ENCODE results near the gene IGSF6.
"Not testable (repeated sequence)": the region's sequence is repeated elsewhere in the genome, so short reads cannot be mapped to it uniquely, and the experiment has no call there.

Gene IGSF6

GRCh38 chr16:21654881-21655280 lies 2.5 kb upstream of the IGSF6 start:
- DNase-seq: no peak
- Histone ChIP-seq H3K27me3 (replicated peaks; ENCODE audit: control insufficient read depth, insufficient read depth, low read length, poor library complexity, severe bottlenecking) (no peaks in the 10 kb centered on the region), H3K4me1 (ENCODE audit: control insufficient read depth, insufficient read depth, low read length, poor library complexity, severe bottlenecking) (peaks cover 12% of the 10 kb centered on the region), H3K4me3 (ENCODE audit: insufficient read depth, low read depth, low read length, poor library complexity, severe bottlenecking) (no peak overlapping the region), H3K36me3 (ENCODE audit: control insufficient read depth, insufficient read depth, low read length) (peaks cover 14% of the 10 kb centered on the region), H3K27ac (ENCODE audit: insufficient read depth, low read length, poor library complexity, severe bottlenecking) (no peak overlapping the region), H3K9me3 (ENCODE audit: control insufficient read depth, low read length) (no peaks in the 10 kb centered on the region)

- Histone ChIP-seq H3K27me3 (replicated peaks; ENCODE audit: control insufficient read depth, insufficient read depth, low read length, poor library complexity, severe bottlenecking) (no peaks in the 10 kb centered on the region), H3K4me1 (ENCODE audit: control insufficient read depth, insufficient read depth, low read length, poor library complexity, severe bottlenecking) (peaks cover 12% of the 10 kb centered on the region), H3K36me3 (ENCODE audit: control insufficient read depth, insufficient read depth, low read length) (peaks cover 14% of the 10 kb centered on the region), H3K4me3 (ENCODE audit: insufficient read depth, low read depth, low read length, poor library complexity, severe bottlenecking) (no peak overlapping the region), H3K27ac (ENCODE audit: insufficient read depth, low read length, poor library complexity, severe bottlenecking) (no peak overlapping the region), H3K9me3 (ENCODE audit: control insufficient read depth, low read length) (no peaks in the 10 kb centered on the region)
- no peak for DNase-seq
Observed at GRCh38 chr16:21654466-21654865, 2.1 kb upstream of the IGSF6 start.

GRCh38 chr16:21653571-21653970 lies 1.2 kb upstream of the IGSF6 start:
- no peaks in the 10 kb centered on the region for H3K9me3 ChIP-seq (ENCODE audit: control insufficient read depth, low read length)
- peaks cover 13% of the 10 kb centered on the region for H3K4me1 ChIP-seq (ENCODE audit: control insufficient read depth, insufficient read depth, low read length, poor library complexity, severe bottlenecking)
- peaks cover 14% of the 10 kb centered on the region for H3K36me3 ChIP-seq (ENCODE audit: control insufficient read depth, insufficient read depth, low read length)
- H3K27ac ChIP-seq (ENCODE audit: insufficient read depth, low read length, poor library complexity, severe bottlenecking): no peak overlapping the region
- no peak overlapping the region for H3K4me3 ChIP-seq (ENCODE audit: insufficient read depth, low read depth, low read length, poor library complexity, severe bottlenecking)
- H3K27me3 ChIP-seq (replicated peaks; ENCODE audit: control insufficient read depth, insufficient read depth, low read length, poor library complexity, severe bottlenecking): no peaks in the 10 kb centered on the region
- no peak for DNase-seq

GRCh38 chr16:21651515-21651914 lies 893 bp downstream of the IGSF6 start:
- Histone ChIP-seq H3K27me3 (replicated peaks; ENCODE audit: control insufficient read depth, insufficient read depth, low read length, poor library complexity, severe bottlenecking) (no peaks in the 10 kb centered on the region), H3K9me3 (ENCODE audit: control insufficient read depth, low read length) (no peaks in the 10 kb centered on the region), H3K4me1 (ENCODE audit: control insufficient read depth, insufficient read depth, low read length, poor library complexity, severe bottlenecking) (peaks cover 26% of the 10 kb centered on the region), H3K36me3 (ENCODE audit: control insufficient read depth, insufficient read depth, low read length) (peaks cover 11% of the 10 kb centered on the region), H3K27ac (ENCODE audit: insufficient read depth, low read length, poor library complexity, severe bottlenecking) (no peak overlapping the region), H3K4me3 (ENCODE audit: insufficient read depth, low read depth, low read length, poor library complexity, severe bottlenecking) (no peak overlapping the region)
- DNase-seq: no peak

- no peaks in the 10 kb centered on the region for H3K27me3 ChIP-seq (replicated peaks; ENCODE audit: control insufficient read depth, insufficient read depth, low read length, poor library complexity, severe bottlenecking)
- DNase-seq: no peak
- H3K4me3 ChIP-seq (ENCODE audit: insufficient read depth, low read depth, low read length, poor library complexity, severe bottlenecking): no peak overlapping the region
- H3K4me1 ChIP-seq (ENCODE audit: control insufficient read depth, insufficient read depth, low read length, poor library complexity, severe bottlenecking): peaks cover 35% of the 10 kb centered on the region
- peaks cover 6% of the 10 kb centered on the region for H3K36me3 ChIP-seq (ENCODE audit: control insufficient read depth, insufficient read depth, low read length)
- no peaks in the 10 kb centered on the region for H3K9me3 ChIP-seq (ENCODE audit: control insufficient read depth, low read length)
- H3K27ac ChIP-seq (ENCODE audit: insufficient read depth, low read length, poor library complexity, severe bottlenecking): no peak overlapping the region
Observed at GRCh38 chr16:21650521-21650920, 1.9 kb downstream of the IGSF6 start.

GRCh38 chr16:21649826-21650406 lies 2.5 kb downstream of the IGSF6 start:
- not testable (repeated sequence) for H3K4me3 ChIP-seq (ENCODE audit: insufficient read depth, low read depth, low read length, poor library complexity, severe bottlenecking); H3K27me3 ChIP-seq (replicated peaks; ENCODE audit: control insufficient read depth, insufficient read depth, low read length, poor library complexity, severe bottlenecking); H3K9me3 ChIP-seq (ENCODE audit: control insufficient read depth, low read length); H3K36me3 ChIP-seq (ENCODE audit: control insufficient read depth, insufficient read depth, low read length); DNase-seq; H3K27ac ChIP-seq (ENCODE audit: insufficient read depth, low read length, poor library complexity, severe bottlenecking)
- H3K4me1 ChIP-seq (ENCODE audit: control insufficient read depth, insufficient read depth, low read length, poor library complexity, severe bottlenecking): peaks cover 39% of the 10 kb centered on the region

- Histone ChIP-seq H3K27me3 (replicated peaks; ENCODE audit: control insufficient read depth, insufficient read depth, low read length, poor library complexity, severe bottlenecking) (no peaks in the 10 kb centered on the region), H3K36me3 (ENCODE audit: control insufficient read depth, insufficient read depth, low read length) (no peaks in the 10 kb centered on the region), H3K27ac (ENCODE audit: insufficient read depth, low read length, poor library complexity, severe bottlenecking) (peak overlapping the region; percentile 67), H3K4me3 (ENCODE audit: insufficient read depth, low read depth, low read length, poor library complexity, severe bottlenecking) (peak overlapping the region; percentile 8), H3K9me3 (ENCODE audit: control insufficient read depth, low read length) (no peaks in the 10 kb centered on the region), H3K4me1 (ENCODE audit: control insufficient read depth, insufficient read depth, low read length, poor library complexity, severe bottlenecking) (peaks cover 48% of the 10 kb centered on the region)
- DNase-seq: no peak
Observed at GRCh38 chr16:21647562-21648164, 4.7 kb downstream of the IGSF6 start.

GRCh38 chr16:21646721-21647561 lies 5.5 kb downstream of the IGSF6 start:
- H3K4me3 ChIP-seq (ENCODE audit: insufficient read depth, low read depth, low read length, poor library complexity, severe bottlenecking): peak overlapping the region; percentile 8

GRCh38 chr16:21646091-21646490 lies 6.3 kb downstream of the IGSF6 start:
- Histone ChIP-seq H3K36me3 (ENCODE audit: control insufficient read depth, insufficient read depth, low read length) (no peaks in the 10 kb centered on the region), H3K4me1 (ENCODE audit: control insufficient read depth, insufficient read depth, low read length, poor library complexity, severe bottlenecking) (peaks cover 48% of the 10 kb centered on the region), H3K27me3 (replicated peaks; ENCODE audit: control insufficient read depth, insufficient read depth, low read length, poor library complexity, severe bottlenecking) (no peaks in the 10 kb centered on the region), H3K4me3 (ENCODE audit: insufficient read depth, low read depth, low read length, poor library complexity, severe bottlenecking) (peak overlapping the region; percentile 31), H3K27ac (ENCODE audit: insufficient read depth, low read length, poor library complexity, severe bottlenecking) (peak overlapping the region; percentile 65), H3K9me3 (ENCODE audit: control insufficient read depth, low read length) (no peaks in the 10 kb centered on the region)
- DNase-seq: no peak

More at GRCh38 chr16:21646721-21647561, 5.5 kb downstream of the IGSF6 start:
- Histone ChIP-seq H3K4me1 (ENCODE audit: control insufficient read depth, insufficient read depth, low read length, poor library complexity, severe bottlenecking) (peaks cover 48% of the 10 kb centered on the region), H3K27me3 (replicated peaks; ENCODE audit: control insufficient read depth, insufficient read depth, low read length, poor library complexity, severe bottlenecking) (no peaks in the 10 kb centered on the region), H3K27ac (ENCODE audit: insufficient read depth, low read length, poor library complexity, severe bottlenecking) (peak overlapping the region; percentile 67), H3K36me3 (ENCODE audit: control insufficient read depth, insufficient read depth, low read length) (no peaks in the 10 kb centered on the region), H3K9me3 (ENCODE audit: control insufficient read depth, low read length) (no peaks in the 10 kb centered on the region)
- DNase-seq: peak; percentile 52 to 63 (median 61)

GRCh38 chr16:21645261-21645721 lies 7.1 kb downstream of the IGSF6 start:
- H3K27ac ChIP-seq (ENCODE audit: insufficient read depth, low read length, poor library complexity, severe bottlenecking): peak overlapping the region; percentile 65
- no peak for DNase-seq

More at GRCh38 chr16:21645261-21645721, 7.1 kb downstream of the IGSF6 start:
- H3K36me3 ChIP-seq (ENCODE audit: control insufficient read depth, insufficient read depth, low read length): no peaks in the 10 kb centered on the region
- H3K4me1 ChIP-seq (ENCODE audit: control insufficient read depth, insufficient read depth, low read length, poor library complexity, severe bottlenecking): peaks cover 43% of the 10 kb centered on the region
- H3K9me3 ChIP-seq (ENCODE audit: control insufficient read depth, low read length): no peaks in the 10 kb centered on the region
- H3K27me3 ChIP-seq (replicated peaks; ENCODE audit: control insufficient read depth, insufficient read depth, low read length, poor library complexity, severe bottlenecking): no peaks in the 10 kb centered on the region
- peak overlapping the region; percentile 31 for H3K4me3 ChIP-seq (ENCODE audit: insufficient read depth, low read depth, low read length, poor library complexity, severe bottlenecking)

Measured in effector memory CD4-positive, alpha-beta T cell (primary cell).